WTC11 (cell line): ENCODE data around the gene SMG7. TPM values are rescaled to one million over a fixed set of nuclear protein-coding genes. Genes with fewer than 3 reads are reported as not detected.

ENCODE experiments used
- ATAC-seq: fragments of 200-7000 bp; cut with Tn5 transposase; 2 replicates; pipeline ENCODE4 v1.10.0; 2021; ENCODE audit warnings: mild to moderate bottlenecking, moderate library complexity
- CTCF ChIA-PET: fragments of 300-600 bp; sonication (Branson Sonifier 250); formaldehyde crosslinking; loops from one replicate; lab custom pipeline; 2021; ENCODE audit warnings: antibody characterized with exemption; lab: Charles Lee
- POLR2A ChIA-PET: fragments of 350-600 bp; sonication (Branson Sonifier 250); formaldehyde crosslinking; loops from one replicate; lab custom pipeline; 2021; ENCODE audit warnings: antibody characterized with exemption; lab: Charles Lee
- DNase-seq: peaks from one replicate; pipeline ENCODE4 v3.0.0; 2021; ENCODE audit warnings: low spot score
- H3K27ac Mint-ChIP-seq: 2 replicates; pipeline ENCODE4 v1.8.0; 2021; ENCODE audit warnings: mixed read lengths
- H3K27me3 Mint-ChIP-seq: 2 replicates; pipeline ENCODE4 v1.8.0; 2021; ENCODE audit warnings: low read depth, mild to moderate bottlenecking, moderate library complexity, mixed read lengths
- H3K36me3 Mint-ChIP-seq: 2 replicates; pipeline ENCODE4 v1.8.0; 2021; ENCODE audit warnings: mixed read lengths
- H3K4me1 Mint-ChIP-seq: 2 replicates; pipeline ENCODE4 v1.8.0; 2022; ENCODE audit warnings: mixed read lengths
- H3K4me3 Mint-ChIP-seq: 2 replicates; pipeline ENCODE4 v1.8.0; 2021; ENCODE audit warnings: mild to moderate bottlenecking, moderate library complexity, mixed read lengths
- H3K9me3 Mint-ChIP-seq: 2 replicates; pipeline ENCODE4 v1.8.0; 2021; ENCODE audit warnings: mixed read lengths
- AR ChIP-seq: fragments of 250-450 bp; sonication (Bioruptor Pico); IDR thresholded peaks from 2 replicates; pipeline ENCODE4 v1.9.0; 2021; ENCODE audit warnings: mild to moderate bottlenecking
- ATF2 ChIP-seq: sonication (generic); formaldehyde crosslinking; IDR thresholded peaks from 2 replicates; pipeline ENCODE4 v1.8.1; 2022; ENCODE audit warnings: low read depth, missing genetic modification reagents, borderline replicate concordance
- CDX4 ChIP-seq: fragments of 250-450 bp; sonication (Bioruptor Pico); IDR thresholded peaks from 2 replicates; pipeline ENCODE4 v1.9.0; 2021; ENCODE audit warnings: moderate library complexity, mild to moderate bottlenecking, inconsistent platforms, borderline replicate concordance
- E2F1 ChIP-seq: sonication (generic); formaldehyde crosslinking; IDR thresholded peaks from 2 replicates; pipeline ENCODE4 v1.8.0; 2022; ENCODE audit warnings: mild to moderate bottlenecking, missing genetic modification reagents
- ESRRA ChIP-seq: sonication (generic); formaldehyde crosslinking; IDR thresholded peaks from 2 replicates; pipeline ENCODE4 v1.8.1; 2022; ENCODE audit warnings: mild to moderate bottlenecking, missing genetic modification reagents, borderline replicate concordance
- JUN ChIP-seq: sonication (generic); formaldehyde crosslinking; IDR thresholded peaks from 2 replicates; pipeline ENCODE4 v1.8.0; 2023; ENCODE audit warnings: mild to moderate bottlenecking, missing genetic modification reagents
- NFYB ChIP-seq: sonication (generic); formaldehyde crosslinking; conservative IDR thresholded peaks from 2 replicates; pipeline ENCODE4 v1.8.0; 2022; ENCODE audit warnings: low read depth, missing genetic modification reagents
- OVOL2 ChIP-seq: fragments of 250-450 bp; sonication (Bioruptor Pico); IDR thresholded peaks from 2 replicates; pipeline ENCODE4 v1.9.0; 2021; ENCODE audit warnings: mild to moderate bottlenecking, borderline replicate concordance
- PREB ChIP-seq: sonication (generic); formaldehyde crosslinking; IDR thresholded peaks from 2 replicates; pipeline ENCODE4 v1.8.1; 2022; ENCODE audit warnings: mild to moderate bottlenecking, missing genetic modification reagents, moderate library complexity, borderline replicate concordance
- TEAD4 ChIP-seq: sonication (generic); formaldehyde crosslinking; IDR thresholded peaks from 2 replicates; pipeline ENCODE4 v1.8.0; 2022; ENCODE audit warnings: mild to moderate bottlenecking, missing genetic modification reagents
- USF2 ChIP-seq: sonication (generic); formaldehyde crosslinking; IDR thresholded peaks from 2 replicates; pipeline ENCODE4 v1.8.1; 2023; ENCODE audit warnings: mild to moderate bottlenecking, missing genetic modification reagents, moderate library complexity
- ZNF138 ChIP-seq: sonication (generic); formaldehyde crosslinking; conservative IDR thresholded peaks from 2 replicates; pipeline ENCODE4 v1.8.1; 2022; ENCODE audit warnings: mild to moderate bottlenecking, moderate library complexity, missing genetic modification reagents
- ZNF219 ChIP-seq: sonication (generic); formaldehyde crosslinking; IDR thresholded peaks from 2 replicates; pipeline ENCODE4 v1.8.0; 2023; ENCODE audit warnings: missing genetic modification reagents, mild to moderate bottlenecking, borderline replicate concordance
- ZNF263 ChIP-seq: sonication (generic); formaldehyde crosslinking; IDR thresholded peaks from 2 replicates; pipeline ENCODE4 v1.8.1; 2022; ENCODE audit warnings: low read depth, mild to moderate bottlenecking, moderate library complexity, missing genetic modification reagents
- ZNF317 ChIP-seq: sonication (generic); formaldehyde crosslinking; IDR thresholded peaks from 2 replicates; pipeline ENCODE4 v1.8.1; 2023; ENCODE audit warnings: low read depth, mild to moderate bottlenecking, moderate library complexity, missing genetic modification reagents, borderline replicate concordance
- ZNF423 ChIP-seq: fragments of 250-450 bp; sonication (Bioruptor Pico); IDR thresholded peaks from 2 replicates; pipeline ENCODE4 v2.1.2; 2022; ENCODE audit warnings: mild to moderate bottlenecking, moderate library complexity
- total RNA-seq: library from RNA; stranded (reverse); gene quantifications from 3 replicates; pipeline ENCODE4 v1.2.3, GENCODE V29; 2021

The SMG7 gene
- total RNA-seq, 1 experiment from 2014 or later, result 57.8 TPM

- no peak for TF ChIP-seq NFYB (CRISPR knock-in tag)
- TF ChIP-seq ZNF263 (CRISPR knock-in tag), result no peak
- TF ChIP-seq OVOL2 (CRISPR knock-in tag), result no peak
- no peak for TF ChIP-seq TEAD4
- no peak for TF ChIP-seq ZNF423 (CRISPR knock-in tag)
- TF ChIP-seq AR (CRISPR knock-in tag), result no peak
- no peak for TF ChIP-seq CDX4 (CRISPR knock-in tag)
- TF ChIP-seq ZNF219, result no peak
- no peak for TF ChIP-seq ATF2 (CRISPR knock-in tag)
- TF ChIP-seq USF2, result no peak
- TF ChIP-seq JUN (CRISPR knock-in tag), result no peak
- TF ChIP-seq ESRRA (CRISPR knock-in tag), result no peak
- TF ChIP-seq PREB (CRISPR knock-in tag), result no peak
- TF ChIP-seq ZNF317 (CRISPR knock-in tag), result no peak
- TF ChIP-seq E2F1 (CRISPR knock-in tag), result no peak
- TF ChIP-seq ZNF138 (CRISPR knock-in tag), result no peak
- H3K9me3 Mint-ChIP-seq, result no peaks in the 10 kb centered on the region
- H3K27me3 Mint-ChIP-seq, result no peaks in the 10 kb centered on the region
- POLR2A ChIA-PET, result no interaction called here
- DNase-seq (no peak), ATAC-seq (no peak)
- no peak within 1 kb of the TSS for H3K27ac Mint-ChIP-seq
- no peak within 1 kb of the TSS for H3K4me3 Mint-ChIP-seq
- no peaks in the 10 kb centered on the region for H3K36me3 Mint-ChIP-seq
- H3K4me1 Mint-ChIP-seq, result peaks cover 39% of the 10 kb centered on the region
- CTCF ChIA-PET, result no interaction called here
These were observed 118.2 kb downstream of the SMG7 start, which contains the start of gene NCF2 for GRCh38 chr1:183590244-183591191. Gene NCF2, minus strand, starts transcription at chr1:183590459. Its CDS starts 130 bp downstream, at chr1:183590329.
